Measurements from ENCODE around the gene SYT3.

The SYT3 gene

GRCh38 chr19:50661766-50662650, 22.3 kb upstream of the SYT3 start:
- DNase-seq, result no peak

GRCh38 chr19:50661023-50661422, 21.3 kb upstream of the SYT3 start:
- DNase-seq, result no peak

DNA sequence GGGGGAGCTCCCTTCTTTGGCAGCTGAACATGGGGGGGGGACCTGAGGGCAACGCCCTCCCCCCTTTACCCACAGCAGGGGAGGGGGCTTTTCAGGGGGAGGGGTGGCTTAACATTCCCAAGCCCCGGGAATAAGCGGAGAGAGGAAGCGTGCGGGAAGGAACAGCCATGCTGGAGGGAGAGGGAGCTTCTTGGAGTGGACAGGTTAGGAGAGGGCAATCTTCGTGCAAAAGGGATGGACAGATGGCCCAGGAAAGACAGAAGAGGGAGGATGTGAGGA, 20.3 kb upstream of the SYT3 start:
- DNase-seq, result no peak

GRCh38 chr19:50659318-50660087, 19.8 kb upstream of the SYT3 start:
- no peak for DNase-seq

DNA sequence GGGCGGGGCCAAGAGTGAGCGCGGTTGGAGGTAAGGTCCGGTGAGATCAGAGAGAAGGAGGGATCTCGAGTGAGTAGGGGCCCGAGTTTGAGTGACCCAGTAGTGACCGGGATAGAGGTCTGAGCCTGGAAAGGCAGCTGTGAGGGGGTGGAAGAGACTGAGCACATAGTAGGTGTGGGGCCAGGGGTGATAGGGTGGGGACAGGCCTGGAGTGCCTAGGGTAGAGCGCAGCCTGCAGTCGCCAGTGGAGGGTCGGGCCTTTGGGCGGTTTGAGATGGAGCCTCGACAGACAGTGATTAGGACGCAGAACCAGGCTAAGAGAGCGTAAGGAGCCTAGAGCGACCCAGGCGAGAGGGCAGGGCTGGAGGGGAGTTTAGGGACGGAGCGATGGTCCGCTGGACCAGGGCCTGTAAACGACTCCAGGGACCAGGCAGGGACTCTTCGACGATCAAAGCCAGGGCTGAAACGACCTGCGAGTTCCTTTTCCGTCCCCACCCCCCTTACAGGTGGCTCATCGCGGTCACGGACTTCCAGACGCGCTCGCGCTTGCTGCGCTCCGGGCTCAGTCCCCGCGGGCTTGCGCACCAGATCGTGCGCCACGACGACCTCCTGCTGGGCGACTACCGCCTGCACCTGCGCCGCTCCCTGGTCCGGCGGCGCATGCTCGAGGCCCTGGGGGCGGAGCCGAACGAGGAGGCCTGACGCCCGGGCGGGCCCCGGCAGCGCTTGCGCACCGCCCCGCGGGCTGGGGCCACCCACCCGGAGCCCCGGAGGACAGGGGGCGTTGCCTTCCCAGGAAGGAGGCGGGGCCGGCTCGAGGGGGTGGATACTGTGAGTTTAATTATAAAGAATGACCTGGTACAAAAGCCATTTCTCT, 19.0 kb upstream of the SYT3 start:
- peak; percentile 82 for DNase-seq

DNA sequence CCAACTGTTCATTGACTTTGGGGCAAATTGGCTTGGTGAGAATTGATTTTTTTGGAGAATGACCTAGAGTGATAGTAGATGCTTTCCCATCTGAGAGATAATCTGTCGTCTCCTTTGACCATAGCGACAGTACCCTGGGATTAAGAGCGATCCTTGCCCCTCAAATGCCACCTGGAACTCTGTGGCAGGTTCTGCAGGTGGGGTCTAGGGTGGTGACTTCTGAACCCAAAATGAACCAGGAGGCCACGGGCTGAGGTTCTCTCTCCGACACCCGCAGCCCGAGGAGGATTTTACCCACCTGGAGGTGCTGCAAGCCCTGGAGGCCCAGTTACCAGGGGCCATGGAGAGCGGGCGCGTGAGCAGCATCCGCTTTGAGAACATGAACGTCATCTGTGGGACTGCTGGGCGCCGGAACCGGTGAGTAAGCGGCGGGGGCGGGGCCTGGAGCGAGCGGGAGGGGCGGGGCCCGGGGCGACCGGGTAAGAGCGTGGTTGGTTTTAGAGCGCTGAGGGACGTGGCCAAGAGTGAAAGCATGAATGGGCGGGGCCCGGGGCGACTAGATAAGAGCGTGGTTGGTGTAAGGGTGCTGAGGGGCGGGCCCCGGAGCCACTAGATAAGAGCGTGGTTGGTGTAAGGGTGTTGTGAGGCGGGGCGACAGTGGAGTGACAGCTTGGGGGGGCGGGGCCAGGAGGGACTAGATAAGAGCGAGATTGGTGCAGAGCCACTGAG, 18.2 kb upstream of the SYT3 start:
- peak; percentile 94 for DNase-seq

DNA sequence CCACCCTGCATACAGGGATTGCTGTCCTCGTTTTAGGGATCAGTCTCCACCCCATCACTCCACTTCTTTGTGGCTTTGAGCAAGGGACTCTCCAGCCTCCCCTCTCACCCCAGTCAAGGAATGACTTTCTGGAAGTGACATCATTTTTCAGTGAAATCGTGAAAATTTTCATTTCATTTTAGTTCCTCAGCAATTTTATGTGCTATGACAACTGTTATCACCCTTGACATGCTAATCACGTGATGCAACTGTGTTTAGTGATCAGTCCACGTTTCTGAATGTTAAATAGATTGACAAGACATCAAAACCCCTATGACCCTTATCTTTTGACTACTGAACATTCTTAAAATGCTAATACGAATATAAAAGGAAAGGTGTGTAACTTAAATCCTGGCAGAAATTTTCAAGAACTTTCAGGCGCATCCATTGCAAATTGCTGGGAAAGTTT, 17.6 kb upstream of the SYT3 start:
- peak; percentile 18 for DNase-seq

GRCh38 chr19:50654882-50655281, 15.2 kb upstream of the SYT3 start:
- no peak for DNase-seq

GRCh38 chr19:50652722-50653121, 13.0 kb upstream of the SYT3 start:
- no peak for DNase-seq

DNA sequence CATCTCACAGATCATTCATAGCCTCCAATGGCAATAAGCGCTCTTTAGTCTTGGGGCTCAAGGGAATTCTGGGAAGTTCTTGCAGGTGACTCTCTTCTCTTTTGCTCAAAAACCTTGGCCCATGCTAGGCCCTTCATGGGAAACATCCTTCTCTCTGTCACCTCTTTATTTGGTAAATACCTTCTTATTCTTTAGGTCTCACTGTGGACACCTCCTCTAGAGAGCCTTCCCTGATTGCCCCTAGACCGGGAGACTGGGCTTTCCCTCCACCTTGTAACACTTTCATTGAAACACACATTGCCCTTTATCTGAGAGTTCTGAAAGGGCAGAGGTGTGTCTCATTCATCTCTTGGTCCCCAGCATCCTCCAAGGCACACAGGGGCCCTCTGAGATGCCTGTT, 11.5 kb upstream of the SYT3 start:
- no peak for DNase-seq

- peak; percentile 32 for DNase-seq
These were observed 10.0 kb upstream of the SYT3 start, which contains the start of gene C19orf81 for GRCh38 chr19:50649433-50650391. C19orf81 (plus strand) TSS chr19:50649445; CDS start chr19:50649445, 0 bp downstream.

DNA sequence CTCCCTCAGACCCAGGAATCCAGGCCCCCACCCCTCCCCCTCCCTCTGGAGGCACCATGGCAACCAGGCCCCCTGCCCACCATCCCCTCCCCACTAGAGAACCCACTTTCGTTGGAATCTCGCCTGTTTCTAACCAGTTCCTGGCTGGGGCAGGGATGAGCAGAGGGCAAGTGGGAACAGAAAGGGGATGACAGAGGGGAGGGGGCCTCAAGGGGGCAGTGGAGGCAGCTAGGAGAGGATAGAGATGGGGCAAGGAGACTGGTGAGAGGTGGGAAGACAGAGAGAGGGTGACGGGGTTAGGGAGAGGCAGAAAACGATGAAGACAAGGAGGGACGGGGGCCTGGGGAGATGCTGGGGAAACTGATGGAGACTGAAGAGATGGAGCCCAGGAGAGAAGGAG, 9.0 kb upstream of the SYT3 start:
- DNase-seq, result no peak

DNA sequence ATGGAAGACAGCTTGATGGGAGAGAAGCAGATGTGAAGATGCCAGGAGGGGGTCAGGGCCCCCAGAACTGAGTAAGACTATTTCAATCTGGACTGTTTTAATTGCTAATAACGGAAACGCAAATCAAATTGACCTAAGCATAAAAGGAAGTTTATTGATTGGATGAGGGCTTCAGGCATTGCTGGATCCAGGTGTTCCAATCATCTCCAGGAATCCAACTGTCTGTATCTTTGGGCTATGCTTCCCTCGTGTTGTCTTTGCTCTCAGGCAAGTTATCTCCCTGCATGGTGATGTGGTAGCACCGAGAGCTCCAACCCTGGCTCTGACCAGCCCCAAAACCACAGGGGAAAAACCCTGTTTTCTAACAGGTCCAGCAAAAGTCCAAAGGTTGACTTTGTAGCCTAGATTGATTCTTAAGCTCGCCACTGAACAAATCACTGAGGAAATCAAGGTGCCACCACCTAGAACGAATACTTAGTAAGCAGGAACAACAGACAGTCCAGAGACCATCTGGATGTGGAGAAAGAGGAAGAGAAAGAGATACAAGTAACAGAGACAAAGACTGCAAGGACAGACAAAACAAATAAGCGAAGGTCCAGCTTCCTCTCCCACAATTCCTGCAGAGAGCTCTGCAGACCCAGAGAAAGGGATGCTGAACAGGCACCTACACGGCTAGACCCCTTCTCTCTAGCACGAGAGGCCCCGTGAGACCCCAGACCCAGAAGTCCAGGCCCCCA, 8.4 kb upstream of the SYT3 start:
- no peak for DNase-seq

DNA sequence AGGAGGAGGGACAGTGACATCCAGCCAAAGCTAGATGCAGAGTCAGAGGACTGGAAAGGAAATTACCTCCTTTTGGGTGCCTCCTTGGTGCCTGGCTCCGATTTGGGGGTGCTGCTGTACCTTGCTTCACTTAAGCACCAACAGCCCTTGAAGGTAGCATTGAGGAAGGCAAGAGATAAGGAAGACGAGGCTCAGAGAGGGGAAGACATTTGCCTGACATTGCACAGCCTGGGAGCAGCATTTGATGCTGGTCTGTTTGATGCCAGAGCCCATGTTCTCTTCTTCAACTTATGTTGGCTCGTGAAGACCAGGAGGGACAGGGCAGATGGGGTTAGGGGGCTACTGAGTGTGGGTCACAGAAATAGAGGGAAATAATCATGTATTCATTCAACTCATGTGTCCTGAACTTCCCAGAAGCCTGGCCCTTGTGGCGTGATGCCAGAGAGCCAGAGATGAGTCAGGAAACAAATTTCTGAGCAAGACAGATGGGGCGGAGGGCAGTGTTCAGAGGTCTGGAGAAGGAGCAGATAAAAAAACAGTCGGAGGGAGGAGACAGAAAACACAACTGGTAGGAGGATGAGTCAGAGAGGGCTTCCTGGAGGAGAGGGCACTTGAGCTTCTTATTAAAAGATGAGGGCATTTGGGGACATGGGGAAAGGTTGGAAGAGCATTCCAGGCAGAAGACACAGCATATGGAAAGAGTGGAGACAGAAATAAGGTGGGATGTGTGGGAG, 6.6 kb upstream of the SYT3 start:
- no peak for DNase-seq

DNA sequence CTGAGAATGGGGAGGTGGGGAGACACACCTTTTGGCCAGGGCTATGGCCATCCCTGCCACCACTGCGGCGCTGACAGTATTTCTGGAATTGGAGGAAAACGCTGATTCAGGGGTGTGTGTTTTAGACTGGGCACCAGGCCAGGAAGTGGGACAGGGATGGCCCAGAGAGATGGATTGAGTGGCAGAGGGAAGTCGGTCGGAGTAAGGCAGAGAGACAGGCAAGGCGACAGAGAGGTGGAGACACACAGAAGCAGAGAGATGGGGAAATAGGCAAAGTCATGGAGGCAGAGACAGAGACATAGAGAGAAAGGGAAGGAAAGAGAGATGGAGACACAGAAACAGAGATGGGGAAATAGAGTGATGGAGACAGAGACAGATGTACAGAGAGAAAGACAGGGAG, 5.4 kb upstream of the SYT3 start:
- no peak for DNase-seq

DNA sequence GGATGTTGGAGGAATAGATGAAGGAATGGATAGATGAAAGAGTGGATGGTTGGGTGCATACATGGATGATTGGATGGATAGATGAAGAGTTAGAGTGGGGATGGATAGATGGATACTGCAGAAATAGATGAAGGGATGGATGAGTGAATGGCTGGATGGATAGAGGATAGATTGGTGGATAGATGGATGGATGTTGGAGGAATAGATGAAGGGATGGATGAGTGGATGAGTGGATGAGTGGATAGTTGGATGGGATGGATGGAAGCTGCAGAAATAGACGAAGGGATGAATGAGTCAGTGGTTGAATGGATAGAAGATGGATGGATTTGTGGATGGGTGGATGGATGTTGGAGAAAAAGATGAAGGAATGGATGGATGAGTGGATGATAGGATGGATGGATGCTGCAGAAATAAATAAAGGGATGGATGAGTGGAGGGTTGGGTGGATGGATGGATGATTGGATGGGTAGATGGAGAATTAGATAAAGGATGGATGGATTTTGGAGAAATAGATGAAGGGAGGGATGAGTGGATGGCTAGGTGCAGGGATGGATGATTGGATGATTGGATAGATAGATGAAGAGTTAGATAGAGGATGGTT, 4.7 kb upstream of the SYT3 start:
- DNase-seq, result no peak

GRCh38 chr19:50640368-50640767, 687 bp upstream of the SYT3 start:
- no peak for DNase-seq

- no peak for DNase-seq
These were observed 1.1 kb downstream of the SYT3 start for GRCh38 chr19:50638600-50638999.

DNA sequence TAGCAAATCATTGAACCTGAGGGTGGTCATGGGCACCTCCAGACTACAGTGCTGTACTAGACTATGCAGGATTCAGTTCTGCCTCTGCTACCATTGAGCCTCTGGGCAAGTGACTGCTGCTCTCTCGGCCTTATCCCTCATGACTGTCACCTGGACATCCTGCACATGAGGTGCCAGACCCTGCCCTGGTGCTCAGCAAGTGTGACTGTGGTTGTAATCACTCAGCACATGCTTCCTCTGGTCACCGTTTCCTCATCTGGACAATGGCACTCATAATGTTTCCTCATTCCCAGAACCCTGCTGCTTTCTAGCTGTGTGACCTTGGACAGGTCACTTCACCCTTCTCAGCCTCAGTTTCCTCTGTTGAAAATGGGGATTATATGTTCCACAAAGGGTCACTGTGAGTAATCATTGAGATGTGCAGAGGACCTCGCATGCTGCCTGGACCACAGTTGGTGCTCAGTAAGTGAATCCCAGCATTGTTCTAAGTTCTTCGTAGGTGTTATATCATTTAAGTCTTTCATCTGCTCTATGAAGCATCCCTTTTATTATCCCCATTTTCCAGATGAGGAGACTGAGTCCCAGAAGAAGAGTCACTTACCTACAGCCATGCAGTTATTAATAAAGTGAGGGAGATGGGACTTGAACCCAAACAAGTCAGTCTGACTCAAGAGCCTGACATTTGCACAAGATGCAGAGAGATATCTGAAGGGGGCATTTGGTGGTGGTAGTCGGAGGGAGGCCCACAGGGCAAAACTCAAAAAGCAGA, 3.2 kb downstream of the SYT3 start:
- no peak for DNase-seq
